ENCODE data around the gene PFKFB4.
A peak's percentile ranks its signal among the peaks of the same experiment; 100 is the strongest.
"Not testable (repeated sequence)": the region's sequence is repeated elsewhere in the genome, so short reads cannot be mapped to it uniquely, and the experiment has no call there.

The PFKFB4 gene

DNA sequence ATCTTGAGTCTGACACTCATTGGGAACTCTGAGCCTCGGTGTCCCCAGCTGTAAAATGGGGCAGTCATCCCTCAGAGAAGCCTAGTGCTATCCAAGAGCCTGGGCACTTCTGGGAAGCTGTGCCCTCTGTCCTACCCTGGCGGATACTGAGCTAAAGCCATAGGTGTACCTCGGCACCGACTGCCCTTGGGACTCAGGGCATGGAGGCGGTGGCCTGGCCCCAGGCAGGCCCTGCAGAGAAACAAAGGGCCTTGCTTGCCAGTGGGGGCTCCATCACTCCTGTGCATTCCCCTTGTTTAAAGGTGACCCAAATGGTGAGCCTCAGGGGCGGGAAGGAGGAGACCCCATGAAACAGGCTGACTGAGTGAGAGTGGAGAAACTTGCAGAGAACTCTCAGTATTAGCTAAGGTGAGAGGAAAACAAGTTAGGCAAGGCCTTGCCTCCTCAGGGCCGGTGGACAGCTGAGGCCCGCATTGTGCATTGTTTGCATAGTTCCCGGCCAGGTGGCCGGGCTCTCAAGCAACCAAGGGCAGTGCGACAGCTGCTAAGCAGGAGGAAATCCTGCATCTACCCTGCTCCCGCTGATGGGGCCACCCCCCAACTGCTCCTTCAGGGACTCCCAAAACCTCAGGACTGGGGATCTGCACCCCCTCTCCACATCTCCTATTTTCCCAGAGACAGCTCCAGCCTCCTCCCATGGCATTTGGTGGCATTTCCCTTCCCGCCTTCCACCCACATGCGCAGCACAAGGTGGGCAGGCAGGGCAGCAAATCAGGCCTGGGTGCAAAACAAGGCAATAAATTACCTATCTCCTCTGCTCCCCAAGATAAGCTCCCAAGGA lies 4.3 kb downstream of the PFKFB4 start:
- TF ChIP-seq, protein P1, sequence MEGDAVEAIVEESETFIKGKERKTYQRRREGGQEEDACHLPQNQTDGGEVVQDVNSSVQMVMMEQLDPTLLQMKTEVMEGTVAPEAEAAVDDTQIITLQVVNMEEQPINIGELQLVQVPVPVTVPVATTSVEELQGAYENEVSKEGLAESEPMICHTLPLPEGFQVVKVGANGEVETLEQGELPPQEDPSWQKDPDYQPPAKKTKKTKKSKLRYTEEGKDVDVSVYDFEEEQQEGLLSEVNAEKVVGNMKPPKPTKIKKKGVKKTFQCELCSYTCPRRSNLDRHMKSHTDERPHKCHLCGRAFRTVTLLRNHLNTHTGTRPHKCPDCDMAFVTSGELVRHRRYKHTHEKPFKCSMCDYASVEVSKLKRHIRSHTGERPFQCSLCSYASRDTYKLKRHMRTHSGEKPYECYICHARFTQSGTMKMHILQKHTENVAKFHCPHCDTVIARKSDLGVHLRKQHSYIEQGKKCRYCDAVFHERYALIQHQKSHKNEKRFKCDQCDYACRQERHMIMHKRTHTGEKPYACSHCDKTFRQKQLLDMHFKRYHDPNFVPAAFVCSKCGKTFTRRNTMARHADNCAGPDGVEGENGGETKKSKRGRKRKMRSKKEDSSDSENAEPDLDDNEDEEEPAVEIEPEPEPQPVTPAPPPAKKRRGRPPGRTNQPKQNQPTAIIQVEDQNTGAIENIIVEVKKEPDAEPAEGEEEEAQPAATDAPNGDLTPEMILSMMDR (IDR thresholded peaks at IDR 0.05; ENCODE audit: low read depth, low read length): no peak
- DNase-seq (ENCODE audit: low read depth, low spot score): no peak
- in situ Hi-C loops (cut with HindIII; ENCODE audit: low sequenced_read_pairs): no loop called here
- no peak overlapping the region for H3K4me3 ChIP-seq (ENCODE audit: low read depth, low read length)

DNA sequence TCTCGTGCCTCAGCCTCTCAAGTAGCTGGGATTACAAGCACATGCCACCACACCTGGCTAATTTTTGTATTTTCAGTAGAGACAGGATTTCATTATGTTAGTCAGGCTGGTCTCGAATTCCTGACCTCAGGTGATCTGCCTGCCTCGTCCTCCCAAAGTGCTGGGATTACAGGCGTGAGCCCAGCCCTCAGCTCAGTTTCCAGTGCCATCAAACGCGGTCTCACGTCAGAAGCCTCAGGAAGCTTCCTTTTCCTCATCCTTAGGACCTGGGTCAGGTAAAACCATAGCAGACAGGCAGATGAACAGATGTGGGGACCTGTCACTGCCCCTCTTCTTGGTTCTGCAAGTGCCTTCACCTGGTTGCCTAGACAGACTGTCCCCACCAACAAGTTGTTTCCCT lies 5.0 kb downstream of the PFKFB4 start:
- H3K4me3 ChIP-seq (ENCODE audit: low read depth, low read length); in situ Hi-C loops (cut with HindIII; ENCODE audit: low sequenced_read_pairs); DNase-seq (ENCODE audit: low read depth, low spot score): not testable (repeated sequence)

DNA sequence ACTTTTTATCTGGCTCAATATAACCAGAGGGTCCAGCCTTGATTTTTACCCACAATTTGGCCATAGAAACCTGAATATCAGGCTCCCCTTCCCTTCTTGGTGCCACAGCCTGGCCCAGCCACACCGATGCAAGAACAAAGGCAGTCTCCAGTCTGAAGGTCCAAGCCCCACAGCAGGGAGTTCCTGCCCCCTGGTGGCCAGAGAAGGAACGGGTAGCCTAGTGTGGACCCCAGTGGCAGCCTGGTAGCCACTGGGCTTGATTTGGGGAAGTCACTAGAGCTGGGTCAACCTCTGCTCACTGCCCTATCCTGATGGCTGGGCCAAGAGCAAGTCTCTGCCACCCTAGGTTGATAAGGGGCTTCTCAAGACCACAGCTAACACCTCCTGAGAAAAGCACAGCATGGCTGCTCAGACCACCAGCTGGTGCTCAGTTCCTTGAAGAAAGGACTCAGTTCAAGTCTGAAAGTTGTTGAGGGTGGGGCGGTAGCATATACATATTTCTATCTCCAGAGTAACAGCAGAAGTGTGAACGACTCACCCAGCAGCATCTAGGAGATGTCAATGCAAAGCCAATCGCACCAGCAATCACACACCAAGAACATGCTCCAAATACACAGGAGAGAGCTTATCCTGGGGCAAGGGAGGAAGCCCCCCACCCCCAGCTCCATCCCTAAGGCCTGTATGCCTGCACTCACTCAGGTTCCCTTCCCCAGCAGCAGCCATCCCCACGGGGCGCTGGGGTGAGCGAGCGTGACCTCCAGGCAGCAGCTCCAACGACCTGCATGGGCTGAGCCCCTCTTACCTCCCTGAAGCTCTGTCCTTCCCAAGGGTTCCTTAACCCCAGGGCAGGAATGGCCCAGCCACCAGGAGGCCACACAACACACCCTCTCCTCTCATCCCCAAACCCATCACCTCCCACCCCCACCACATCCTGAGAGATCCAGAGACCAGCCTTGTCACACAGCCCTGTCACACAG lies 7.6 kb downstream of the PFKFB4 start:
- TF ChIP-seq, protein P1 (IDR thresholded peaks at IDR 0.05; ENCODE audit: low read depth, low read length): peak; percentile 95
- in situ Hi-C loops (cut with HindIII; ENCODE audit: low sequenced_read_pairs): no loop called here
- H3K4me3 ChIP-seq (ENCODE audit: low read depth, low read length): no peak overlapping the region
- DNase-seq (ENCODE audit: low read depth, low spot score): peak; percentile 71

DNA sequence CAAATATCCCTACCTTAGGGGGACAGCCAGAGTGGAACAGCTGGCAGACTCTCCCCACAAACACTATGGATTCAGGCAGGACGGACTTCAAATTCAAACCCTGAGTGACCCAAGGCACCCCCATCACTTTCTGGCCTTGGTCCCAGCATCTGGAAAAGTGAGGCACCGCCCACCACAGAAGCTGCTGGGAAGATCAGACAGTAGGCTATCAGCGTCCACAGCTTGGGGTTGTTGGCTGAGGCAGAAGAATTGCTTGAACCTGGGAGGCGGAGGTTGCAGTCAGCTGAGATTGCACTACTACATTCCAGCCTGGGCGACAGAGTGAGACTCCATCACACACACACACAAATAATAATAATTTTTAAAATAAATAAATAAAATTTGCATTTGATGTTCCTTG lies 8.5 kb downstream of the PFKFB4 start:
- in situ Hi-C loops (cut with HindIII; ENCODE audit: low sequenced_read_pairs): no loop called here
- TF ChIP-seq, protein P1 (IDR thresholded peaks at IDR 0.05; ENCODE audit: low read depth, low read length): no peak
- H3K4me3 ChIP-seq (ENCODE audit: low read depth, low read length): no peak overlapping the region
- DNase-seq (ENCODE audit: low read depth, low spot score): no peak

DNA sequence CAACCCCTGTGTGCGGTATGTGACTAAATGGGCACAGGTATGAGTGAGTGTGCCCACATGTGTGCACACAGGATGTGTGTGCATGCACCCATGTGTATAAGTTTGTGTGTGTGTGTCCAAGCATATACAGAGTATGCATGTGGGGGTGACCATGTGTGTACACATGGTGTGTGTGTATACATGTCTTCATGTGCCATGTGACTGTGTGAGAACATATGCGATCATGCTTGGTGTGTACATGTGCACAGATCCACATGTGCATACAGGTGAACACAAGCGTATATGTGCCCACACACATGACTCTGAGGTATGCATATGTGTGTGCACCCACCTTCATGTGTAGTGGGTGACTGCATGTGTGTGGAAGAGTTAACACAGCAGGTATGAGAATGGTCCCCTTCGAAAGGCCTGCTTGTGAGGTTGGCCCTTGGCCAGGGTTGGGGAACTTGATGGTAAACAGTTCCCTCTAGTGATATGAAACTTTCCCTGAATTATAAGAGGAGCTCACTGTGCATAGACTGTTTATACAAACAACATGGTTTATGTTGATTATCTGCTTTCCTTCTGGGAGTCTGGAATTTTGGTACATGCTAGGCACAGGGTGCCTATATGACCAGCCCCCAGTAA lies 10.3 kb downstream of the PFKFB4 start:
- TF ChIP-seq, protein P1 (IDR thresholded peaks at IDR 0.05; ENCODE audit: low read depth, low read length): no peak
- in situ Hi-C loops (cut with HindIII; ENCODE audit: low sequenced_read_pairs): no loop called here
- no peak for DNase-seq (ENCODE audit: low read depth, low spot score)
- H3K4me3 ChIP-seq (ENCODE audit: low read depth, low read length): no peak overlapping the region

DNA sequence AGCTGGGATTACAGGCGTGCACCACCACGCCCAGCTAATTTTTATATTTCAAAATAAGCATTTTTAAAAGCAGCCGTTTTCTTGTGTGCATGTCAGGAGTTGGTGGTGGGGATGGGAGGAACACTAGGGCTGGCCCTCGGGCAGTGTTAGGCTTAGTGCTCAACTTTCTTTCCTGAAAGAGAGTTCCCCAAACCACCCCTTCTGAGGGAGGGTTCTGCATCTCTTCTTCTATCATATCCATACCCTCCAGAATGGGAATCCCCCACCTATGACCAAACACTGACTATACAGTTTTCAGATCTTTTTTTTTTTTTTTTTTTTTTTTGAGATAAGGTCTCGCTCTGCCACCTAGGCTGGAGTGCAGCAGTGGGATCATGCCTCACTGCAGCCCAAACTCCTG lies 12.5 kb downstream of the PFKFB4 start:
- TF ChIP-seq, protein P1 (IDR thresholded peaks at IDR 0.05; ENCODE audit: low read depth, low read length): no peak
- no peak overlapping the region for H3K4me3 ChIP-seq (ENCODE audit: low read depth, low read length)
- DNase-seq (ENCODE audit: low read depth, low spot score): no peak
- in situ Hi-C loops (cut with HindIII; ENCODE audit: low sequenced_read_pairs): no loop called here

Data from astrocyte of the spinal cord (primary cell).